OCI-LY7 (cell line): Measurements from ENCODE around the gene RBBP6. TPM values are rescaled to one million over a fixed set of nuclear protein-coding genes. Genes with fewer than 3 reads are reported as not detected.

ENCODE experiments used
- BruUV-seq: library from RNA; stranded (reverse); fragments of 400-500 nt; replicated peaks from 2 replicates; lab custom pipeline; 2021; lab: Mats Ljungman, UMichigan
- CTCF ChIA-PET: fragments of 300-600 bp; sonication (Branson Sonifier 250); formaldehyde crosslinking; loops from one replicate; lab custom pipeline; 2022; ENCODE audit warnings: antibody characterized with exemption; ENCODE audit not compliant: unreplicated experiment; lab: Charles Lee
- POLR2A ChIA-PET: fragments of 300-600 bp; sonication (Branson Sonifier 250); formaldehyde crosslinking; loops from one replicate; lab custom pipeline; 2022; ENCODE audit warnings: antibody characterized with exemption; lab: Charles Lee
- DNase-seq: peaks from one replicate; pipeline ENCODE4 v3.0.0-alpha.2; 2015; ENCODE audit warnings: low spot score
- H2AFZ ChIP-seq: fragments of 200-600 bp; sonication (generic), shearing (Covaris generic); 2 replicates; pipeline ENCODE4 v1.6.1; 2014; ENCODE audit warnings: mild to moderate bottlenecking, antibody characterized with exemption, low read length, moderate library complexity
- H3K27ac ChIP-seq: fragments of 200-600 bp; sonication (generic); 2 replicates; pipeline ENCODE4 v1.5.1; 2014; ENCODE audit warnings: mixed run types, low read depth, mild to moderate bottlenecking, moderate library complexity, low read length, inconsistent platforms; ENCODE audit not compliant: poor library complexity, severe bottlenecking
- H3K36me3 ChIP-seq: fragments of 200-600 bp; sonication (generic); 2 replicates; pipeline ENCODE4 v1.6.1; 2014; ENCODE audit warnings: mild to moderate bottlenecking, antibody characterized with exemption, low read length, moderate library complexity, mixed read lengths; ENCODE audit not compliant: insufficient read depth
- H3K4me1 ChIP-seq: fragments of 200-600 bp; sonication (generic); 2 replicates; pipeline ENCODE4 v1.5.1; 2014; ENCODE audit warnings: mild to moderate bottlenecking, low read length; ENCODE audit not compliant: insufficient read depth, poor library complexity, severe bottlenecking
- H3K4me2 ChIP-seq: fragments of 200-600 bp; sonication (generic); 2 replicates; pipeline ENCODE4 v1.6.1; 2014; ENCODE audit warnings: mild to moderate bottlenecking, low read length
- H3K4me3 ChIP-seq: fragments of 200-600 bp; sonication (generic); 2 replicates; pipeline ENCODE4 v1.5.1; 2014; ENCODE audit warnings: mild to moderate bottlenecking, low read depth, low read length; ENCODE audit not compliant: poor library complexity, severe bottlenecking
- H3K79me2 ChIP-seq: fragments of 200-600 bp; sonication (generic); 2 replicates; pipeline ENCODE4 v1.6.1; 2016; ENCODE audit warnings: low read depth, mild to moderate bottlenecking, low read length, moderate library complexity, mixed read lengths; ENCODE audit not compliant: insufficient read depth
- H3K9me2 ChIP-seq: fragments of 200-600 bp; sonication (generic); 2 replicates; pipeline ENCODE4 v1.6.1; 2016; ENCODE audit warnings: mild to moderate bottlenecking, low read length, mixed read lengths; ENCODE audit not compliant: insufficient read depth
- H3K9me3 ChIP-seq: fragments of 200-600 bp; sonication (generic); 2 replicates; pipeline ENCODE4 v1.6.1; 2014; ENCODE audit warnings: mild to moderate bottlenecking, mixed run types, low read length, mixed read lengths
- H4K20me1 ChIP-seq: fragments of 200-600 bp; sonication (generic); 2 replicates; pipeline ENCODE4 v1.6.1; 2014; ENCODE audit warnings: mild to moderate bottlenecking, antibody characterized with exemption, low read length, moderate library complexity, mixed read lengths; ENCODE audit not compliant: insufficient read depth
- EZH2phosphoT487 ChIP-seq: fragments of 200-600 bp; sonication (generic); IDR thresholded peaks from 2 replicates; pipeline ENCODE4 v1.6.1; 2018; ENCODE audit warnings: low read depth, borderline replicate concordance, mild to moderate bottlenecking, mixed run types, antibody characterized with exemption, low read length, moderate library complexity, mixed read lengths
- intact Hi-C: fragments of 100-400 bp; cut with micrococcal nuclease; formaldehyde crosslinking; loops from one replicate; pipeline ENCODE4 v1.10.0; 2022; ENCODE audit not compliant: unreplicated experiment
- total RNA-seq, 2 experiments: library from RNA; depleted of rRNA in 1 of 2; stranded (reverse); fragments of >200 nt in 1 of 2; shearing (Covaris generic) in 1 of 2; gene quantifications; 2 replicates each; pipeline ENCODE4 v1.2.3, GENCODE V29; 2014 to 2022
- TF ChIP-seq, protein P1 (sequence below): fragments of 200-600 bp; sonication (generic); conservative IDR thresholded peaks from 2 replicates; pipeline ENCODE4 v1.5.1; 2014; ENCODE audit warnings: mild to moderate bottlenecking, antibody characterized with exemption, low read length, moderate library complexity, mixed read lengths

The RBBP6 gene
- total RNA-seq, 2 experiments from 2014 or later, result 41.2 to 83.0 TPM

GRCh38 chr16:24617502-24617901 lies 78.1 kb downstream of the RBBP6 start:
- no TSS peak for BruUV-seq
- intact Hi-C loops, result no loop called here
- POLR2A ChIA-PET, result no interaction called here
- Histone ChIP-seq H3K9me3 (no peaks in the 10 kb centered on the region), H3K36me3 (no peaks in the 10 kb centered on the region), H3K27ac (no peak overlapping the region), H3K4me3 (no peak overlapping the region), H3K4me1 (no peaks in the 10 kb centered on the region), H4K20me1 (no peaks in the 10 kb centered on the region), H3K4me2 (no peak overlapping the region), H3K9me2 (no peaks in the 10 kb centered on the region), H2AFZ (no peak overlapping the region), H3K79me2 (no peaks in the 10 kb centered on the region)
- TF ChIP-seq EZH2phosphoT487, result no peak
- TF ChIP-seq, protein P1, sequence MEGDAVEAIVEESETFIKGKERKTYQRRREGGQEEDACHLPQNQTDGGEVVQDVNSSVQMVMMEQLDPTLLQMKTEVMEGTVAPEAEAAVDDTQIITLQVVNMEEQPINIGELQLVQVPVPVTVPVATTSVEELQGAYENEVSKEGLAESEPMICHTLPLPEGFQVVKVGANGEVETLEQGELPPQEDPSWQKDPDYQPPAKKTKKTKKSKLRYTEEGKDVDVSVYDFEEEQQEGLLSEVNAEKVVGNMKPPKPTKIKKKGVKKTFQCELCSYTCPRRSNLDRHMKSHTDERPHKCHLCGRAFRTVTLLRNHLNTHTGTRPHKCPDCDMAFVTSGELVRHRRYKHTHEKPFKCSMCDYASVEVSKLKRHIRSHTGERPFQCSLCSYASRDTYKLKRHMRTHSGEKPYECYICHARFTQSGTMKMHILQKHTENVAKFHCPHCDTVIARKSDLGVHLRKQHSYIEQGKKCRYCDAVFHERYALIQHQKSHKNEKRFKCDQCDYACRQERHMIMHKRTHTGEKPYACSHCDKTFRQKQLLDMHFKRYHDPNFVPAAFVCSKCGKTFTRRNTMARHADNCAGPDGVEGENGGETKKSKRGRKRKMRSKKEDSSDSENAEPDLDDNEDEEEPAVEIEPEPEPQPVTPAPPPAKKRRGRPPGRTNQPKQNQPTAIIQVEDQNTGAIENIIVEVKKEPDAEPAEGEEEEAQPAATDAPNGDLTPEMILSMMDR, result no peak
- DNase-seq, result no peak
- CTCF ChIA-PET, result no interaction called here

Other genes starting within 250 kb of the RBBP6 start
- gene TNRC6A, start 190.1 kb downstream of the RBBP6 start, total RNA-seq (2014; rRNA removed; shearing (Covaris generic)), result 38.1 and 45.2 TPM in 2 replicates
- 60.3 and 64.3 TPM in 2 replicates for gene TNRC6A, start 190.1 kb downstream of the RBBP6 start, total RNA-seq (2022)